ENCODE data around the gene CDK2. TPM values are rescaled to one million over a fixed set of nuclear protein-coding genes. Genes with fewer than 3 reads are reported as not detected.
A peak's percentile ranks its signal among the peaks of the same experiment; 100 is the strongest.
"Not testable (repeated sequence)": the region's sequence is repeated elsewhere in the genome, so short reads cannot be mapped to it uniquely, and the experiment has no call there.

Gene CDK2
- polyA plus RNA-seq, 2 of the 4 experiments (the other 2 are of a cell fraction) = 51.0 to 53.8 TPM

DNA sequence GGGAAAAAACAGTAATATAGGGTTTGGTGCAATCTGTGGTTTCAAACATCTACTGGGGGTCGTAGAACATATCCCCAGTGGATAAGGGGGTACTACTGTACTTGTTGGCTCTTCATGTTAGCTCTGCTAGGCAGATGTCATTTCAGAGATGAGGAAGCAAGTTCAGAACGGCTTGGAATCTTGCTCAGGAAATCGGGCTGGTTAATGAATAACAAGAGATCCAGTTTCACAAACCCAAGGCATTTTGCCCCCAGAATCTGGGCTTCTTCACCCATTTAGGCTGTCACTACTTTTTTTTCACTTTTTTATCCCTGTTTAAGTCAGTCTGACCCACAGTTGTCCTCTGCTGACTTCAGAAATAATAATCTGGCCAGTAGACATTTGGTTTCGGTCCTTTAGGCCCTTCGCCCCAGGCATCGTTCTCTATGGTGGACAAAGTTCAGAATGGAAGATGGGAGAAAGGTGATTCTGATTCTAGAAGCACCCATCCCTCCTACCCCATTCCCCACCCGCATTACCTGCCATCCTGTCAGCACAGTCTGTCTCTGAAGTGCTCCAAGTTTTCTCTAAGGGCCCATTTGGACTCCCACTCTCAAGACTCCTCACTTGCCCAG, 35.0 kb downstream of the CDK2 start:
- peak in 1 of 2 experiments; percentile 19 for DNase-seq (ENCODE audit: low read depth in 1 of 2, low spot score in 1 of 2)
- TF ChIP-seq, protein P1, sequence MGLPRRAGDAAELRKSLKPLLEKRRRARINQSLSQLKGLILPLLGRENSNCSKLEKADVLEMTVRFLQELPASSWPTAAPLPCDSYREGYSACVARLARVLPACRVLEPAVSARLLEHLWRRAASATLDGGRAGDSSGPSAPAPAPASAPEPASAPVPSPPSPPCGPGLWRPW (IDR thresholded peaks at IDR 0.05) = no peak
- TF ChIP-seq NPAS2 (CRISPR knock-in tag; IDR thresholded peaks at IDR 0.05; ENCODE audit: borderline replicate concordance) (no peak), HOXB5 (CRISPR knock-in tag; IDR thresholded peaks at IDR 0.05) (no peak), POLR2A (IDR thresholded peaks at IDR 0.05; ENCODE audit: low read length) (no peak), ZFP36 (IDR thresholded peaks at IDR 0.05; ENCODE audit: borderline replicate concordance, partially characterized antibody) (no peak), FOSB (CRISPR knock-in tag; IDR thresholded peaks at IDR 0.05) (no peak), PHF8 (IDR thresholded peaks at IDR 0.05; ENCODE audit: borderline replicate concordance, low read depth) (no peak), FOSL2 (IDR thresholded peaks at IDR 0.05) (no peak), FOSL2 (CRISPR knock-in tag; IDR thresholded peaks at IDR 0.05) (no peak), EHF (CRISPR knock-in tag; IDR thresholded peaks at IDR 0.05) (no peak), CEBPB (IDR thresholded peaks at IDR 0.05) (no peak), HOXA7 (CRISPR knock-in tag; IDR thresholded peaks at IDR 0.05) (no peak), CHD2 (IDR thresholded peaks at IDR 0.05; ENCODE audit: low read length, partially characterized antibody) (no peak), SMC3 (IDR thresholded peaks at IDR 0.05) (no peak), ZSCAN20 (CRISPR knock-in tag; IDR thresholded peaks at IDR 0.05) (no peak), EHMT2 (IDR thresholded peaks at IDR 0.05; ENCODE audit: low read depth) (no peak), POLR2AphosphoS2 (conservative IDR thresholded peaks at IDR 0.05; ENCODE audit: low read length) (no peak), CBX8 (IDR thresholded peaks at IDR 0.05) (no peak)
- TF ChIP-seq, protein P2, sequence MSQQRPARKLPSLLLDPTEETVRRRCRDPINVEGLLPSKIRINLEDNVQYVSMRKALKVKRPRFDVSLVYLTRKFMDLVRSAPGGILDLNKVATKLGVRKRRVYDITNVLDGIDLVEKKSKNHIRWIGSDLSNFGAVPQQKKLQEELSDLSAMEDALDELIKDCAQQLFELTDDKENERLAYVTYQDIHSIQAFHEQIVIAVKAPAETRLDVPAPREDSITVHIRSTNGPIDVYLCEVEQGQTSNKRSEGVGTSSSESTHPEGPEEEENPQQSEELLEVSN (IDR thresholded peaks at IDR 0.05; ENCODE audit: borderline replicate concordance, low read depth) = no peak
- no peak for FAIRE-seq
- POLR2A ChIA-PET = no interaction called here
- H3K4me1 ChIP-seq = peaks cover 18% of the 10 kb centered on the region
- H3K9me3 ChIP-seq = no peaks in the 10 kb centered on the region
- 54% methylated on average over 7 of the region's 7 CpGs for WGBS (ENCODE audit: missing lambda C conversion rate)
- H3K4me3 ChIP-seq = no peak overlapping the region
- peak overlapping the region; percentile 52 for H3K4me2 ChIP-seq
- CTCF ChIA-PET = interaction anchor here (1.1 kb wide), 1 partner anchor 46 kb away, joined by 3 read pairs; no protein-coding TSS in a partner anchor
- ATAC-seq = no peak
- peak overlapping the region; percentile 7 to 65; a peak in 3 of 6 replicates for H3K27ac ChIP-seq

DNA sequence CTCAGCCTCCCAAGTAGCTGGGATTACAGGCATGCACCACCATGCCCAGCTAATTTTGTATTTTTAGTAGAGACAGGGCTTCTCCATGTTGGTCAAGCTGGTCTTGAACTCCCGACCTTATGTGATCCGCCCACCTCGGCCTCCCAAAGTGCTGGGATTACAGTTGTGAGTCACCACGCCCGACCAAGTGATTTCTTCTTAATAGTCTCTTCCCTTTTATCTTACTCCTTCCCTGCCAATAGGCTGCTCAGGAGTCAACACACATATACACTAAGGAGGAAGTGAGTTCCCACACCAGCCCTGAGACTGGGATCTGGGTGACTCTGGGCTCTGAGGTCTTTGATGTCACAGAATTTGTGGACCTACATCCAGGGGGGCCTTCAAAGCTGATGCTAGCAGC, 36.7 kb downstream of the CDK2 start:
- H3K4me3 ChIP-seq; DNase-seq (ENCODE audit: low read depth in 1 of 2, low spot score in 1 of 2); H3K9me3 ChIP-seq; ATAC-seq; FAIRE-seq; POLR2A ChIA-PET; H3K27ac ChIP-seq; H3K4me2 ChIP-seq: not testable (repeated sequence)
- peaks cover 18% of the 10 kb centered on the region for H3K4me1 ChIP-seq
- WGBS (ENCODE audit: missing lambda C conversion rate) = 92% methylated on average over 5 of the region's 5 CpGs
- CTCF ChIA-PET = interaction anchor here (1.1 to 4.1 kb wide), 2 partner anchors 26 to 36 kb away, joined by 3 to 22 read pairs; no protein-coding TSS in a partner anchor

DNA sequence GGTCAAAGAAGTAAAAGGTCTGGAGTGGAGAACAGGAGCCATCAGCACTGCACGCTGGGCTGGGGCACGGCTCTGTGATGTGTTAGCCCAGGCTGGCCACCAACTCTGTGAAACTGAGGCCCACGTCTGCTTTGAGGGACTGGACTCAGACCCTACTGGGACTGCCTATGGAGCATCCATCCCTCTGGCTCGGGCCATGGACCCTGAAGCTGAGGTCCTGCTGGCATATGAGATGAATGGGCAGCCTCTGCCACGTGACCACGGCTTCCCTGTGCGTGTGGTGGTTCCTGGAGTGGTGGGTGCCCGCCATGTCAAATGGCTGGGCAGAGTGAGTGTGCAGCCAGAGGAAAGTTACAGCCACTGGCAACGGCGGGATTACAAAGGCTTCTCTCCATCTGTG, 37.6 kb downstream of the CDK2 start:
- Histone ChIP-seq H3K27ac (no peak overlapping the region), H3K4me3 (no peak overlapping the region), H3K9me3 (no peaks in the 10 kb centered on the region), H3K4me2 (no peak overlapping the region), H3K4me1 (peaks cover 18% of the 10 kb centered on the region)
- FAIRE-seq (no peak), ATAC-seq (no peak), DNase-seq (ENCODE audit: low read depth in 1 of 2, low spot score in 1 of 2) (no peak)
- ChIA-PET CTCF (interaction anchor here (1.0 to 4.1 kb wide), 2 partner anchors 8 to 26 kb away, joined by 4 to 22 read pairs; no protein-coding TSS in a partner anchor), POLR2A (no interaction called here)
- 96% methylated on average over 10 of the region's 10 CpGs for WGBS (ENCODE audit: missing lambda C conversion rate)
- TF ChIP-seq HOXA7 (CRISPR knock-in tag; IDR thresholded peaks at IDR 0.05) = no peak
- TF ChIP-seq ESRRA (IDR thresholded peaks at IDR 0.05; ENCODE audit: borderline replicate concordance, low read length) = no peak
- no peak for TF ChIP-seq HOXB5 (CRISPR knock-in tag; IDR thresholded peaks at IDR 0.05)
- TF ChIP-seq ZNF302 (CRISPR knock-in tag; IDR thresholded peaks at IDR 0.05) = no peak
- TF ChIP-seq RNF2 (IDR thresholded peaks at IDR 0.05; ENCODE audit: borderline replicate concordance, low read depth) = no peak
- TF ChIP-seq, protein P1 (IDR thresholded peaks at IDR 0.05) = no peak
- TF ChIP-seq, protein P3, sequence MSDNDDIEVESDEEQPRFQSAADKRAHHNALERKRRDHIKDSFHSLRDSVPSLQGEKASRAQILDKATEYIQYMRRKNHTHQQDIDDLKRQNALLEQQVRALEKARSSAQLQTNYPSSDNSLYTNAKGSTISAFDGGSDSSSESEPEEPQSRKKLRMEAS (IDR thresholded peaks at IDR 0.05) = no peak

All from A549 (cell line).